GM12878 (cell line): ENCODE data around the gene TMEM138.

Experiments
- CTCF ChIP-seq, 3 experiments: IDR thresholded peaks in 2 of 3; conservative IDR thresholded peaks in 1 of 3; 2 replicates each; pipeline ENCODE4 v1.5.1; 2011; ENCODE audit warnings: low read depth in 3 of 3, low read length in 3 of 3, mild to moderate bottlenecking in 3 of 3, control low read depth in 2 of 3, moderate library complexity in 2 of 3, inconsistent platforms in 1 of 3, mixed read lengths in 1 of 3; ENCODE audit not compliant: control insufficient read depth in 2 of 3, insufficient read depth in 1 of 3; ENCODE audit errors: extremely low read depth in 1 of 3
- GABPA ChIP-seq: IDR thresholded peaks from 2 replicates; pipeline ENCODE4 v1.6.1; 2014; ENCODE audit warnings: antibody characterized with exemption, low read depth, mild to moderate bottlenecking, inconsistent platforms
- POLR2A ChIP-seq: IDR thresholded peaks from 2 replicates; pipeline ENCODE4 v1.6.1; 2011; ENCODE audit warnings: low read depth, mild to moderate bottlenecking, low read length
- RAD21 ChIP-seq: IDR thresholded peaks from 2 replicates; pipeline ENCODE4 v1.6.1; 2011; ENCODE audit warnings: mild to moderate bottlenecking, low read depth, low read length, moderate library complexity; ENCODE audit not compliant: insufficient read depth

GRCh38 chr11:61347916-61348461 is 14.2 kb upstream of the TMEM138 start:
- no peak for TF ChIP-seq GABPA
- TF ChIP-seq CTCF (IDR thresholded peaks at IDR 0.05 in 2 of 3, conservative IDR thresholded peaks at IDR 0.05 in 1 of 3; ENCODE audit: control insufficient read depth in 2 of 3, extremely low read depth in 1 of 3, insufficient read depth in 1 of 3, low read depth in 3 of 3, low read length in 3 of 3), result no peak
- TF ChIP-seq POLR2A, result no peak
- no peak for TF ChIP-seq RAD21
